ENCODE measurements around the gene TCEANC2.

TCEANC2 gene

GRCh38 chr1:54127594-54128300 lies 74.3 kb downstream of the TCEANC2 start:
- Histone ChIP-seq H2AFZ (ENCODE audit: low read depth, low read length) (no peak overlapping the region), H3K4me2 (ENCODE audit: low read length) (no peak overlapping the region), H3K36me3 (replicated peaks; ENCODE audit: low read depth, low read length) (no peaks in the 10 kb centered on the region), H3K27me3 (ENCODE audit: low read depth, low read length) (no peaks in the 10 kb centered on the region), H4K20me1 (ENCODE audit: insufficient read depth, low read length) (no peaks in the 10 kb centered on the region), H3K4me3 (ENCODE audit: low read length) (no peak overlapping the region), H3K9ac (ENCODE audit: low read length) (no peak overlapping the region), H3K9me3 (ENCODE audit: insufficient read depth, low read length) (no peaks in the 10 kb centered on the region), H3K4me1 (ENCODE audit: low read length) (no peaks in the 10 kb centered on the region), H3K79me2 (ENCODE audit: low read length) (no peaks in the 10 kb centered on the region), H3K27ac (ENCODE audit: low read length) (no peak overlapping the region)
- TF ChIP-seq CTCF (IDR thresholded peaks at IDR 0.05; ENCODE audit: low read depth, low read length): no peak
- no peak for TF ChIP-seq EZH2phosphoT487 (IDR thresholded peaks at IDR 0.05; ENCODE audit: low read depth)

GRCh38 chr1:54129858-54130257 lies 76.5 kb downstream of the TCEANC2 start:
- H2AFZ ChIP-seq (ENCODE audit: low read depth, low read length): no peak overlapping the region
- no peaks in the 10 kb centered on the region for H4K20me1 ChIP-seq (ENCODE audit: insufficient read depth, low read length)
- H3K9ac ChIP-seq (ENCODE audit: low read length): no peak overlapping the region
- H3K27ac ChIP-seq (ENCODE audit: low read length): no peak overlapping the region
- no peak overlapping the region for H3K4me3 ChIP-seq (ENCODE audit: low read length)
- H3K79me2 ChIP-seq (ENCODE audit: low read length): no peaks in the 10 kb centered on the region
- no peaks in the 10 kb centered on the region for H3K36me3 ChIP-seq (replicated peaks; ENCODE audit: low read depth, low read length)
- H3K27me3 ChIP-seq (ENCODE audit: low read depth, low read length): no peaks in the 10 kb centered on the region
- no peak for TF ChIP-seq EZH2phosphoT487 (IDR thresholded peaks at IDR 0.05; ENCODE audit: low read depth)
- TF ChIP-seq CTCF (IDR thresholded peaks at IDR 0.05; ENCODE audit: low read depth, low read length): no peak
- H3K4me2 ChIP-seq (ENCODE audit: low read length): no peak overlapping the region
- H3K4me1 ChIP-seq (ENCODE audit: low read length): no peaks in the 10 kb centered on the region
- no peaks in the 10 kb centered on the region for H3K9me3 ChIP-seq (ENCODE audit: insufficient read depth, low read length)

- TF ChIP-seq EZH2phosphoT487 (IDR thresholded peaks at IDR 0.05; ENCODE audit: low read depth) (no peak), CTCF (IDR thresholded peaks at IDR 0.05; ENCODE audit: low read depth, low read length) (no peak)
- H3K27me3 ChIP-seq (ENCODE audit: low read depth, low read length): no peaks in the 10 kb centered on the region
These were observed 78.0 kb downstream of the TCEANC2 start for GRCh38 chr1:54131419-54131818.

GRCh38 chr1:54132495-54132894 lies 79.1 kb downstream of the TCEANC2 start:
- TF ChIP-seq EZH2phosphoT487 (IDR thresholded peaks at IDR 0.05; ENCODE audit: low read depth) (no peak), CTCF (IDR thresholded peaks at IDR 0.05; ENCODE audit: low read depth, low read length) (no peak)
- Histone ChIP-seq H3K4me2 (ENCODE audit: low read length) (no peak overlapping the region), H3K36me3 (replicated peaks; ENCODE audit: low read depth, low read length) (no peaks in the 10 kb centered on the region)

More at GRCh38 chr1:54131419-54131818, 78.0 kb downstream of the TCEANC2 start:
- H4K20me1 ChIP-seq (ENCODE audit: insufficient read depth, low read length): no peaks in the 10 kb centered on the region
- H3K4me1 ChIP-seq (ENCODE audit: low read length): no peaks in the 10 kb centered on the region
- H3K79me2 ChIP-seq (ENCODE audit: low read length): no peaks in the 10 kb centered on the region
- no peak overlapping the region for H3K9ac ChIP-seq (ENCODE audit: low read length)
- H3K36me3 ChIP-seq (replicated peaks; ENCODE audit: low read depth, low read length): no peaks in the 10 kb centered on the region
- H3K4me3 ChIP-seq (ENCODE audit: low read length): no peak overlapping the region
- no peaks in the 10 kb centered on the region for H3K9me3 ChIP-seq (ENCODE audit: insufficient read depth, low read length)
- no peak overlapping the region for H2AFZ ChIP-seq (ENCODE audit: low read depth, low read length)
- no peak overlapping the region for H3K4me2 ChIP-seq (ENCODE audit: low read length)
- H3K27ac ChIP-seq (ENCODE audit: low read length): no peak overlapping the region

More at GRCh38 chr1:54132495-54132894, 79.1 kb downstream of the TCEANC2 start:
- Histone ChIP-seq H3K9ac (ENCODE audit: low read length) (no peak overlapping the region), H2AFZ (ENCODE audit: low read depth, low read length) (no peak overlapping the region), H4K20me1 (ENCODE audit: insufficient read depth, low read length) (no peaks in the 10 kb centered on the region), H3K27me3 (ENCODE audit: low read depth, low read length) (no peaks in the 10 kb centered on the region), H3K4me3 (ENCODE audit: low read length) (no peak overlapping the region), H3K4me1 (ENCODE audit: low read length) (no peaks in the 10 kb centered on the region), H3K27ac (ENCODE audit: low read length) (no peak overlapping the region), H3K79me2 (ENCODE audit: low read length) (no peaks in the 10 kb centered on the region), H3K9me3 (ENCODE audit: insufficient read depth, low read length) (no peaks in the 10 kb centered on the region)
